Fibroblast of the conjunctiva (primary cell): ENCODE measurements around the gene HOXA7.

ENCODE experiments used
- DNase-seq: peaks from one replicate; pipeline ENCODE4 v3.0.0-alpha.2; 2010; ENCODE audit warnings: low read depth

The HOXA7 gene

GRCh38 chr7:27156508-27156898, at the start of gene HOXA7:
HOXA7 (minus strand) TSS chr7:27156675; CDS start chr7:27156545, 130 bp downstream.
- DNase-seq = no peak

- DNase-seq = no peak
Measured at GRCh38 chr7:27205325-27206280, 49.1 kb upstream of the HOXA7 start.

GRCh38 chr7:27204851-27205322, 48.4 kb upstream of the HOXA7 start:
- DNase-seq = no peak

- no peak for DNase-seq
Measured at GRCh38 chr7:27203964-27204594, 47.6 kb upstream of the HOXA7 start.

- DNase-seq = no peak
Measured at GRCh38 chr7:27203365-27203953, 47.0 kb upstream of the HOXA7 start.

DNA sequence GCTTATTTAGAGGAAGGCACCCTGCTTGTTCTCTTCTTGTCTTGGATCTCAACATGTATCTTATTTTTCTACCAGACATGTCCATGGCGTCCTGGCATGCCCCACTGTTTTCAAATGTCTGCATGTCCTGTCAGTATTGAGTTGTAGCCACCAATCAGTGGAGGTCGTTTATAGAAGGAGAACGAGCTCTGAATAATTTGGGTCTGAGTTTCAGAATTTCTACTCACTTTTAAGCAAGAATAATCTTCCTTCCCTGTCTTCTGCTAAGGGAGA, 46.3 kb upstream of the HOXA7 start:
- no peak for DNase-seq

DNA sequence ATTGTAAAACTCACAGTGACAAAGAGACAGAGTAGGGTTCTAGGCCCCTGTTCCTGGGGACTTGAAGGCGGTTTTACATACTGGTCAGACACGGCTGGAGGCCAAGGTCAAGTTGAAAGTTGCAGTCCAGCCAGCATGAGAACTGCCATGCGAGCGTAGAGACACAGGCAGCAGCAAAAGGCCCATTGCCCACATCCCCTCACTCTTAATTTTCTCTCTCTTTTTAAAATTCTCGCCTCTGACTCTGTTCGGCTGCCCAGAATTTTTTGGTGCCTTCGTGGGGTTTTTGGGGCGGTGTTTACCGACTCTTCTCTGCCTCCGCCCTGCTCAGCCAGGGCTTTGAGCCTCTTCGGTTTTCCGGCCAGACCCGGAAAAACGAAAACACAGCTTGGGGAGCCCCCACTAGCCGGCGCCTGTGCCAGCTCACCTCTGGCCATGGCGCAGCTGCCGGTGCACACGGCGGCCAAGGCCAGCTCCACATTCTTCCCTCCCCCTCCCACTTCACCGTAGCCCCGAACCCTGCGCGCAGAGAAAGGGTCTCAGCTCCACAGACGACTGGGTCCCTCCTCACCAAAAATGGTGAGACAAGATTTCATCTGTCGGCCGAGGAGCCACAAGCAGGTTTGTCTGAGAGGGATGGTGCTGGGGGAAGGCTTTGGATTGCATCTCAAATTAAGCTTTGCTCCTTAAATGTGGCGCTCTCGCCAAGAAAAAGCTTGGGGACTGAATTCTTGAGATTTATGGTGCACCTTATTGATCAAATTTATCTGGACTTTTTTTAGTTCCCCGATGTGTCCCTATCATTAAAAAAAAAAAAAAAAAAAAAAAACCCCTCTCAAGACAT, 45.8 kb upstream of the HOXA7 start:
- DNase-seq = no peak

DNA sequence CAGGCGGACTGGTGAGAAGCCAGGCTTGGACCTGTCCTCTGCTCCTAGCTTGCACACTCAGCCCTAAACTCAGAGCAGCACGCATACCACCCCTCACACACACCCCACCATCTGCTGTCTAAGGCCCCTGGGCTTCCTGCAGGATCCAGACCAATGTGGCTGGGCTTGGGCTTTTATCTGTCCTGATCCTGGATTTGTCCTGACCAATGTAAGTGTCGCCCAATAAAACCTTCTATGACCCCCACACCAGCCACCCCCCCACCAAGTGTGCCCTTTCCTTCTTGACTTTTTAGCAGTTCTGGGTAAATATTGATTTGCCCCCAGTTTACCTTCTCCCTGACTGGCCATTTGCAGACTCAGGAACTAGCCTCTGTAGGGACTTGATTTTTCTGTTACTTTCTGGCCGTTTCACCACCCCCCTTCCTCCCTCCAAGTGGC, 45.1 kb upstream of the HOXA7 start:
- DNase-seq = no peak

- DNase-seq = no peak
Measured at GRCh38 chr7:27200761-27201579, 44.5 kb upstream of the HOXA7 start.

- DNase-seq = no peak
Measured at GRCh38 chr7:27199849-27200760, 43.6 kb upstream of the HOXA7 start, which contains the start of gene HOXA13. HOXA13 (minus strand) TSS chr7:27200091; CDS start chr7:27200077, 14 bp downstream.

DNA sequence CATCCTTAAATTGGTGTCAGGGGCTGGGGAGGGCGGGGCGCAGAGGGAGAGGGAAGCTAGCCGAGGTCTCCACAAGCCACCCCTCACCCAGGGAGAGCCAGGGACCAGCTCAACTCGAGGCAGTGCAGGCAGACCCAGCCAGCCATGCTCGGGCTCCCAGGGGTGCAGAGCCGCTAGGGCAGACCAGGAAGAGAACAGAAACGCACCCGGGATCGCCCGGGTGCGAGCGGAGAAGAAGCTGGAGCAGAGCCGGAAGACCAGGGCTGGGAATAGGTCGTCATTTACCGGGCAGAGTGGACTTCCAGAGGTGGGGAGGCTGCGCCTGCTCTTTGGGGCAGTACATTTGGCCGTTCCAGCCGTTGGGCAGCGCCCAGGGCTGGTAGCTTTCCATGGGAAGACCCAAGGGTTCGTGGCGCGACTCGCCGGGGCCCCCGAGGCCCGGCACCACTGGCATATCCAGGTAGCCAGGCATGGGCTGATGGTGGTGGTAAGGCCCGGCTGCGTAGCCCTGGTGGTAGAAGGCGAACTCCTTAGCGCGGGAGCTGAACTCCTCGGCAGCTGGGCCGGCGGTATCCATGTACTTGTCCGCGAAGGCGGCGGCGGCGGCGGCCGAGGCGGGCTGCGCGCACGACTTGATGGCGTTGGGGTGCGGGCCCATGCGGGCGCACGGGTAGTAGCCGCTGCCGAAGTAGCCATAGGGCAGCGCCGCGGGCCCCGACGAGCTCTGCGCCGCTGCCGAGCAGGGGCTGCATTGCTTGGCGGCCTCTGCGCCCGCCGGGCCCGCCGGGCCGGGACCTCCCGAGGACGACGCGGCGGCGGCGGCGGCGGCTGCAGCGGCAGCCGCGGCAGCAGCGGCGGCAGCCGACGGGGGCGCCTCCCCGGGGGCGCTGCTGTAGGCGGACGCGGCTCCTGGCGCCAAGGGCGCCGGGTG, 42.7 kb upstream of the HOXA7 start:
- DNase-seq = no peak

DNA sequence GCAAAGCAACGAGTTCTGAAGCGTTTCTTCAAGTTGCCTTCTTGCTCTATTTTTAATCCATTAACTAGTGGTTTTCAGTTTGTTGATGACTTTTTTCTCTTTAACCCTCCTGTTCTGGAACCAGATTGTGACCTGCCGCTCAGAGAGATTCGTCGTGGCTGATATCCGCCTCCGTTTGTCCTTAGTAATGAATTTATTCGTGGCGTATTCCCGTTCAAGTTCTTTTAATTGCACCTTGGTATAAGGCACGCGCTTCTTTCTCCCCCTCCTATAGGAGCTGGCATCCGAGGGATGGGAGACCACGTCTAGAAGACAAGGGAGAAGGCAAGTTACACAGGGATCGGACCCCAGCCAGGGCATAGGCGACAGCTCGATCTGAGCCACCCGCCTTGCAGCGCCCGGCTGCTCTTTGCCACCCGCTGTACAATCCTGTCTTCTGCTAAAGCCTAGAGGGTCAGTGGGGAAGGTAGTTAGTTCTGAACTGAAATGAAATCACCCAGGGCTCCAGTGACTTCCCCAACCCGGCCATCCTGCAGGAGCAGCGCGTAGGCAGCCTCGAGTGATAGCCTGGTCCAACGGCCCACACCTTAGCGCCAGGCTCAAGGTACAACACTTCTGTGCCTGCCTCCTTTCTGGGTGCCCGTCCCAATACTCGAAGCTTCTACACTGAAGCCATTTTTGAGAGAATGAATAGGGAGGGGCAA, 41.8 kb upstream of the HOXA7 start:
- no peak for DNase-seq

DNA sequence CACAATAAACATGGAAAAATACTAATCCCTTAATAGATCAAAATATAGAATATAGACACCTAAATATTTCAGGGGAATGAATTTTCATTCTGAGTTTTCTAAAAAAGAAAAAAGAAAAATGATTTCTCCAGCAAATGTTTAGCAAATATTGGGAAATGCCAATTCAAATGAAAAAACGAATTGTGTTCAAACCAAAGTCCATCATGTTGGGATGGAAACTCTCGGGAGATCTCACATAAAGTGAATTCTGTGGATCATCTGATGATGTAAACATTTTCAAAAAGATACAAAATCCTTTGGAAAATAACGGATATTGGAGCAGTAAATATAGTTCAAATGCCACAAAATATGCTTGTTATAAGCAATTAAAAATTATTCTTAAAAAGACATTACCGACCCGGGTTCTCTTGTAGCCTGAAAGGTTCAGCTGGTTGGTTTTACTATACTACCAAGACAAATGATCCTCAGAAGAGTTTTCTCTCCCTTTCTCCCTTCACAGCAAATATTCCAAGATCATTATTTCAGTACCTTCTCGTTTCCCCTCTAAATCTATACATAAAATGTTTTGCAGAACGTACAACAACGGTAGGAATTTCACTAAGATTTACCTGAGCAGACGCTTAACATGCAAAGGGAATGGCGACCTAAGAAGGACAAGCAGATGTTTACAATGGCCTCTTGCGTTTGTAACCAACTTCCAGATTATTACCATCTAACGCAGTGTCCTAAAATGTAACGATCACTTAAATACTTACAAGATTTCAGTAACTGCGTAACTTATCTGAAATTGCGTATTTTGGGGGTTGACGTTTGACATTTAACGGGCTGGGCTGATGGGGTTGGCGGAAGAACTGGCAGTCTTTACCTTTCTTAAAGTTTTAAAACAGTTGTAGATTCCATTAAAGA, 40.9 kb upstream of the HOXA7 start:
- DNase-seq = no peak

DNA sequence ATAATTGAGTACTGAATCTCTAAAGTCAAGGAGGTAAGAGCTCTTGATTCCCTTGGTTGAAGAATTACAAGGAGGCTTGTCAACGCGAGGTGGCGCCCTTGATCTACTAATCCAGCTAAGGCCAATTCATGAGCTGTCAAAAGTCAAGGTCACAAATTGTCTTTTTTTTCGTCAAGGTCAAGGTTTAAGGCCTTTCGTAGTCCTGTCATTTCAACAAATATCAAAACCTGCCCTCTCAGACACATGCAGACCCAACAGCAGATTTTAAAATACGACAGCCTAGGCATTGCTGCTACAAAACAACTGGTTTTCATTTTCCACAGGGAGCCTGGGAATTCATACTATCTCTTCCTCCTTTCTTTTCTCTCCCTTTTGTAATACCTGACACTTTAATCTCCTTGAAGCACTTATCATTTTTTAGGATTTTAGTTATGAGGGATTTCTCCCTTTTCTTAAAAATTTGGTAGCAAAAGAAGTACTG, 39.9 kb upstream of the HOXA7 start:
- peak; percentile 64 for DNase-seq

DNA sequence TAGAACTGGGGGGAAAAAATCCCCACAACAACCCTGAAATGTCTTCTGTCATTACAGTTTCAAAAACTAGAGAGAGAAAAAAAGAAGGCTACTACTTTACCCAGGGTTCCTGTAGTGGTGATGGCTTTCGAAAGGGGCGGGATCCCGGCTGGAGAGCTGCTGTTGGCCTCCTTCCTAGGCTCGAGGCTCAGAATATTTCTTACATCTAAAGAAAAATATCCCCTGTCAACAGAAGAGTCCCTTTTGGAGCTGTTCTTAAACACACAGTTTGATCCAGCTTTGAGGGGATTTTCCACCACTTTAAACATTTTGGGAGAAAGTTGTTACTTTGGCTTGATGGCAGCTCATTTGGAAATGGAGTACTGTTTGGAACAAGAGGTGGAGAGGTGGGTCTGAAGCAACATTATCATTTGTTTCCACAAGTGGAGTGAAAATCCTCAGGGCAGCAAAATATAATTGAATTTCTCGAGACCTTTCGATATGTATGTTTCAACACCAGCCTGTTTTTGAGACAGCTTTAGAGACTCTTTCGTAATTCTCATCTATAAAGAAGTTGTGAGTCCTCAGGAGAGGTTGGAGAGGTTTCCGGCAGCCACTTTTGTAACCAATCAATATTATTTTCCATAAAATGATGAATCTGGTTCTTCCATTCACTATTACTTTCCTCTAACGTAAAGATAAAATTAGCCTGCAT, 38.4 kb upstream of the HOXA7 start:
- DNase-seq = no peak

- no peak for DNase-seq
Measured at GRCh38 chr7:27194002-27194352, 37.5 kb upstream of the HOXA7 start.
